ENCODE data around the gene GRIN3B. TPM values are rescaled to one million over a fixed set of nuclear protein-coding genes. Genes with fewer than 3 reads are reported as not detected.
A peak's percentile ranks its signal among the peaks of the same experiment; 100 is the strongest.

The GRIN3B gene
- polyA plus RNA-seq, 4 donors, result 0.44 to 1.3 (median 0.55) TPM

- no peak for DNase-seq (ENCODE audit: low read depth in 4 of 4, low spot score in 3 of 4)
These were observed 38.9 kb downstream of the GRIN3B start for GRCh38 chr19:1038978-1039645.

GRCh38 chr19:1039646-1040475 lies 39.6 kb downstream of the GRIN3B start, which contains the start of gene ABCA7:
ABCA7 (plus strand) TSS chr19:1040107; CDS start chr19:1041362, 1,255 bp downstream.
- DNase-seq (ENCODE audit: low read depth in 4 of 4, low spot score in 3 of 4), result peak; percentile 92 to 98 (median 95)

GRCh38 chr19:1040476-1041271 lies 40.5 kb downstream of the GRIN3B start:
- DNase-seq (ENCODE audit: low read depth in 4 of 4, low spot score in 3 of 4), result peak in 3 of 4 donors; percentile 69 to 72 (median 71)

- DNase-seq (ENCODE audit: low read depth in 4 of 4, low spot score in 3 of 4), result no peak
These were observed 41.1 kb downstream of the GRIN3B start for GRCh38 chr19:1041272-1041834.

- DNase-seq (ENCODE audit: low read depth in 4 of 4, low spot score in 3 of 4), result no peak
These were observed 41.8 kb downstream of the GRIN3B start for GRCh38 chr19:1041835-1042685.

GRCh38 chr19:1042689-1043511 lies 42.7 kb downstream of the GRIN3B start:
- DNase-seq (ENCODE audit: low read depth in 4 of 4, low spot score in 3 of 4), result no peak

- no peak for DNase-seq (ENCODE audit: low read depth in 4 of 4, low spot score in 3 of 4)
These were observed 45.0 kb downstream of the GRIN3B start for GRCh38 chr19:1045247-1045603.

- no peak for DNase-seq (ENCODE audit: low read depth in 4 of 4, low spot score in 3 of 4)
These were observed 46.0 kb downstream of the GRIN3B start for GRCh38 chr19:1046117-1046626.

GRCh38 chr19:1046836-1047695 lies 46.8 kb downstream of the GRIN3B start:
- no peak for DNase-seq (ENCODE audit: low read depth in 4 of 4, low spot score in 3 of 4)

- DNase-seq (ENCODE audit: low read depth in 4 of 4, low spot score in 3 of 4), result no peak
These were observed 47.5 kb downstream of the GRIN3B start for GRCh38 chr19:1047696-1048147.

- no peak for DNase-seq (ENCODE audit: low read depth in 4 of 4, low spot score in 3 of 4)
These were observed 48.9 kb downstream of the GRIN3B start for GRCh38 chr19:1049106-1049505.

GRCh38 chr19:1049800-1050199 lies 49.6 kb downstream of the GRIN3B start:
- no peak for DNase-seq (ENCODE audit: low read depth in 4 of 4, low spot score in 3 of 4)

GRCh38 chr19:1050989-1051788 lies 51.0 kb downstream of the GRIN3B start:
- DNase-seq (ENCODE audit: low read depth in 4 of 4, low spot score in 3 of 4), result no peak

GRCh38 chr19:1051791-1052190 lies 51.6 kb downstream of the GRIN3B start:
- no peak for DNase-seq (ENCODE audit: low read depth in 4 of 4, low spot score in 3 of 4)

GRCh38 chr19:1052349-1052975 lies 52.2 kb downstream of the GRIN3B start:
- no peak for DNase-seq (ENCODE audit: low read depth in 4 of 4, low spot score in 3 of 4)
